K562 (cell line): ENCODE data around the gene ILF3. TPM values are rescaled to one million over a fixed set of nuclear protein-coding genes. Genes with fewer than 3 reads are reported as not detected.

Experiments
- CBX1 ChIP-seq: sonication (generic); IDR thresholded peaks from 2 replicates; pipeline ENCODE4 v1.6.1; 2016; ENCODE audit warnings: antibody characterized with exemption, low read depth, mild to moderate bottlenecking
- CCAR2 ChIP-seq: fragments of 200-400 bp; formaldehyde crosslinking; IDR thresholded peaks from 2 replicates; pipeline ENCODE4 v1.6.1; 2017; ENCODE audit warnings: mild to moderate bottlenecking, low read depth, low read length
- CHD4 ChIP-seq: fragments of 200-600 bp; sonication (generic); IDR thresholded peaks from 3 replicates; pipeline ENCODE4 v1.6.1; 2012; ENCODE audit warnings: low read depth, mild to moderate bottlenecking, mixed read lengths, low read length, inconsistent platforms; ENCODE audit not compliant: insufficient read depth, insufficient replicate concordance, poor library complexity, severe bottlenecking
- EGR1 ChIP-seq: fragments of 450-650 bp; conservative IDR thresholded peaks from 2 replicates; pipeline ENCODE4 v1.6.1; 2017; ENCODE audit warnings: mild to moderate bottlenecking
- EZH2 ChIP-seq: IDR thresholded peaks from 2 replicates; pipeline ENCODE4 v1.6.1; 2012; ENCODE audit warnings: low read depth, mild to moderate bottlenecking, inconsistent platforms, low read length, borderline replicate concordance
- FIP1L1 ChIP-seq: fragments of 200-400 bp; formaldehyde crosslinking; IDR thresholded peaks from 2 replicates; pipeline ENCODE4 v1.6.1; 2018; ENCODE audit warnings: mild to moderate bottlenecking, low read depth, low read length; ENCODE audit not compliant: poor library complexity, severe bottlenecking
- FOXJ2 ChIP-seq: fragments of 200-800 bp; sonication (Bioruptor generic); IDR thresholded peaks from 2 replicates; pipeline ENCODE4 v1.6.1; 2016; ENCODE audit warnings: missing genetic modification characterization, missing compliant biosample characterization
- FOXK2 ChIP-seq, 2 experiments: fragments of 450-650 bp; IDR thresholded peaks in 1 of 2; conservative IDR thresholded peaks in 1 of 2; 2 replicates each; pipeline ENCODE4 v1.6.1; 2016; ENCODE audit warnings: low read depth in 2 of 2, mild to moderate bottlenecking in 1 of 2
- GTF2B ChIP-seq: IDR thresholded peaks from 2 replicates; pipeline ENCODE4 v1.6.1; 2011; ENCODE audit not compliant: insufficient read length; ENCODE audit errors: extremely low read depth
- HDAC8 ChIP-seq: fragments of 450-650 bp; IDR thresholded peaks from 2 replicates; pipeline ENCODE4 v1.6.1; 2016; ENCODE audit warnings: mild to moderate bottlenecking, missing genetic modification characterization, moderate library complexity, missing compliant biosample characterization
- HLTF ChIP-seq: fragments of 450-650 bp; IDR thresholded peaks from 2 replicates; pipeline ENCODE4 v1.6.1; 2016
- JUNB ChIP-seq: fragments of 450-650 bp; formaldehyde crosslinking; conservative IDR thresholded peaks from 2 replicates; pipeline ENCODE4 v1.4.0; 2020; ENCODE audit warnings: mild to moderate bottlenecking
- JUND ChIP-seq, 2 experiments: IDR thresholded peaks; 2 replicates in 1 of 2; 3 replicates in 1 of 2; pipeline ENCODE4 v1.6.1; 2011; ENCODE audit warnings: borderline replicate concordance in 2 of 2, low read depth in 2 of 2, low read length in 2 of 2, improper control_type of control experiment in 1 of 2, missing biosample characterization in 1 of 2, missing genetic modification characterization in 1 of 2, missing genetic modification reagents in 1 of 2
- KHSRP ChIP-seq: fragments of 450-650 bp; IDR thresholded peaks from 2 replicates; pipeline ENCODE4 v1.6.1; 2017
- MCM5 ChIP-seq: fragments of 450-650 bp; IDR thresholded peaks from 2 replicates; pipeline ENCODE4 v1.6.1; 2016; ENCODE audit warnings: low read depth
- MEF2D ChIP-seq: conservative IDR thresholded peaks from 2 replicates; pipeline ENCODE4 v1.6.1; 2016; ENCODE audit warnings: low read depth, missing genetic modification characterization, missing compliant biosample characterization
- NCOA6 ChIP-seq: fragments of 450-650 bp; IDR thresholded peaks from 2 replicates; pipeline ENCODE4 v1.6.1; 2017; ENCODE audit warnings: mild to moderate bottlenecking
- NR2F6 ChIP-seq: fragments of 450-650 bp; formaldehyde crosslinking; IDR thresholded peaks from 2 replicates; pipeline ENCODE4 v1.4.0; 2020; ENCODE audit warnings: mild to moderate bottlenecking
- RAD51 ChIP-seq: fragments of 450-650 bp; IDR thresholded peaks from 2 replicates; pipeline ENCODE4 v1.7.1; 2016; ENCODE audit warnings: low read depth, mild to moderate bottlenecking, borderline replicate concordance
- RBBP5 ChIP-seq: fragments of 200-600 bp; sonication (generic); IDR thresholded peaks from 2 replicates; pipeline ENCODE4 v1.6.1; 2012; ENCODE audit warnings: borderline replicate concordance, mild to moderate bottlenecking, low read length, control low read depth, inconsistent platforms; ENCODE audit not compliant: insufficient read depth, poor library complexity, severe bottlenecking
- SLC30A9 ChIP-seq: fragments of 250-450 bp; sonication (Bioruptor Pico); IDR thresholded peaks from 2 replicates; pipeline ENCODE4 v1.8.0; 2022; ENCODE audit warnings: mild to moderate bottlenecking, moderate library complexity
- TAF1 ChIP-seq: IDR thresholded peaks from 2 replicates; pipeline ENCODE4 v1.6.1; 2011; ENCODE audit warnings: mild to moderate bottlenecking, low read length, moderate library complexity; ENCODE audit not compliant: insufficient read depth, control insufficient read depth, severe bottlenecking; ENCODE audit errors: extremely low read depth
- THRB ChIP-seq: fragments of 450-650 bp; formaldehyde crosslinking; conservative IDR thresholded peaks from 2 replicates; pipeline ENCODE4 v1.4.0; 2022; ENCODE audit warnings: mild to moderate bottlenecking, missing genetic modification characterization
- ZNF143 ChIP-seq: sonication (generic); formaldehyde crosslinking; IDR thresholded peaks from 2 replicates; pipeline ENCODE4 v1.9.0; 2022; ENCODE audit warnings: mild to moderate bottlenecking, missing genetic modification reagents
- ZNF165 ChIP-seq: fragments of 250-450 bp; sonication (Bioruptor Pico); IDR thresholded peaks from 2 replicates; pipeline ENCODE4 v1.4.0; 2020; ENCODE audit warnings: borderline replicate concordance
- ZNF263 ChIP-seq: sonication (generic); formaldehyde crosslinking; IDR thresholded peaks from 2 replicates; pipeline ENCODE4 v1.8.0; 2022; ENCODE audit warnings: mild to moderate bottlenecking, missing genetic modification reagents, borderline replicate concordance
- ZNF408 ChIP-seq: fragments of 250-450 bp; sonication (Bioruptor Pico); IDR thresholded peaks from 2 replicates; pipeline ENCODE4 v1.4.0; 2020; ENCODE audit warnings: low read depth, mild to moderate bottlenecking, moderate library complexity
- polyA plus RNA-seq, 8 experiments: library from polyadenylated mRNA; depleted of rRNA in 4 of 8; stranded (reverse) in 5 of 8; unstranded in 3 of 8; fragments of >200 nt; fragmentation: Nextera tagmentation in 2 of 8; fragmentation: Illumina TruSeq in 1 of 8; extraction: Ambion mirVana in 2 of 8; extraction: Trizol in 1 of 8; gene quantifications; 2 replicates each; pipeline versions ENCODE4 v1.2.1 to v1.2.3, GENCODE V29; 2011 to 2014; ENCODE audit warnings: inconsistent platforms in 1 of 8, missing spikeins in 1 of 8
- total RNA-seq, 7 experiments: library from RNA; depleted of rRNA in 6 of 7; stranded (reverse); fragments of >200 nt in 6 of 7; fragmentation: Illumina TruSeq in 2 of 7; extraction: Trizol in 2 of 7; gene quantifications; 2 replicates each; pipeline versions ENCODE4 v1.2.1 to v1.2.3, GENCODE V29; 2011 to 2021; ENCODE audit warnings: low replicate concordance in 1 of 7

Gene ILF3
- total and polyA plus RNA-seq, 9 of the 15 experiments (the other 6 are each of a cell fraction or from before 2014, with no cell fraction given) = 26.0 to 453 (median 175) TPM

- TF ChIP-seq NR2F6 (CRISPR knock-in tag) = peak; percentile 82; the same call in 1 of the 2 replicates
- TF ChIP-seq ZNF408 (CRISPR knock-in tag) = no peak
- peak; percentile 29; the same call in 1 of the 2 replicates for TF ChIP-seq JUND (IDR thresholded peaks at IDR 0.05; ENCODE audit: borderline replicate concordance, low read depth, low read length)
- peak; percentile 64; the same call in 1 of the 3 replicates for TF ChIP-seq JUND (tag; IDR thresholded peaks at IDR 0.05; ENCODE audit: borderline replicate concordance, low read depth, low read length)
- TF ChIP-seq MCM5 = no peak
- peak; percentile 96 for TF ChIP-seq EGR1
- TF ChIP-seq FOXJ2 (tag) = peak; percentile 72
- peak; percentile 74; the same call in 1 of the 2 replicates for TF ChIP-seq ZNF263 (CRISPR knock-in tag)
- TF ChIP-seq GTF2B = no peak
- TF ChIP-seq KHSRP = no peak
- no peak for TF ChIP-seq CCAR2
- no peak for TF ChIP-seq JUNB (CRISPR knock-in tag)
- TF ChIP-seq RBBP5 = peak; percentile 82
- TF ChIP-seq FIP1L1 = no peak
- 0 out of 2 replicates have a peak, but pooled peaks have one; percentile 32 for TF ChIP-seq HDAC8 (tag)
- TF ChIP-seq HLTF = no peak
- peak; percentile 82 for TF ChIP-seq MEF2D (tag)
- no peak for TF ChIP-seq SLC30A9 (CRISPR knock-in tag)
- TF ChIP-seq RAD51 = peak; percentile 100
- peak; percentile 72; the same call in 1 of the 2 replicates for TF ChIP-seq THRB
- TF ChIP-seq ZNF143 (CRISPR knock-in tag) = no peak
- peak; percentile 46; the same call in 1 of the 2 replicates for TF ChIP-seq NCOA6
- TF ChIP-seq CHD4 = no peak
- TF ChIP-seq CBX1 = no peak; the same call in 1 of the 2 replicates
- no peak for TF ChIP-seq ZNF165 (CRISPR knock-in tag)
- TF ChIP-seq EZH2 = no peak
- peak; percentile 96 to 98 for TF ChIP-seq FOXK2 (conservative IDR thresholded peaks at IDR 0.05 in 1 of 2, IDR thresholded peaks at IDR 0.05 in 1 of 2; ENCODE audit: low read depth in 2 of 2)
- peak; percentile 86 for TF ChIP-seq TAF1
Observed at GRCh38 chr19:10653732-10654609, at the start of gene ILF3 (continued).
